ENCODE results near the gene COPS2.
"Not testable (repeated sequence)": the region's sequence is repeated elsewhere in the genome, so short reads cannot be mapped to it uniquely, and the experiment has no call there.

The COPS2 gene

GRCh38 chr15:49110158-49110944, 45.0 kb downstream of the COPS2 start:
- DNase-seq (ENCODE audit: low read depth in 2 of 2, low spot score in 1 of 2) = no peak

DNA sequence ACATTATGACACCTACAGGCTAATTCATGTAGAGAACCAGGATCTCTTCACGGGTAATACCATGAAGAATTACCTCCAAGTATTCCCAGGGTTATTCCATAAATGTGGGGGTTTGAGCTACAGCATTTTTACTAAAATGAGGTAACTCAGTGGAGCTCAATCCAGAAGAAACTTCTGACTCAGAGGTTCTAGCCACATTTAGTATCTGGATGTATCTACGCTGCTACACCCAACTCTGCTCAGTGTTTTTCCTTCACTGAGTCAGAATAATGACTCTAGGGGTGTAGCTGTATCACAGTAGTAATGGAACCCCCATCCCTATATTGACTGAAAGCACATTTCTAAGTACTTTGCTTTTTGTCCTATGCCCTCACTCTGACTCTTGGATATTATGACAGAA, 52.4 kb downstream of the COPS2 start:
- DNase-seq (ENCODE audit: low read depth in 2 of 2, low spot score in 1 of 2) = no peak

DNA sequence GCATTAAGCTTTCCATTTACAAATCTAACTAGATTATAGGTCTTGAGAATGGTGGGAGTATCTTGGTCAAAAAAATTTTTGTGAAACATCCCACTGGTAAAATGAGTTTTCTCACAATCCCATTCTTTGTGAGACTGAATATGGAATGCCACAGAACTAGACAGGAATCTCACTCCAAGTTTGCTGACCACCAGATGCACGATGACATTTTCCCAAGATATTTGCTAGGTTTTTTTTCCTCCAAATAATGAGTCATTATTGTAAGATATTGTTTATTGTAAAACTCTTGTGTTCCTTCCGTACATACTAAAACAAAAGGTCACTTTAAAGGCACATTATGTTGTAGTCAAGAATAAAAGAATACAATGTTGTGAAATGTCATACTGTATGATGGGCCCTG, 53.9 kb downstream of the COPS2 start:
- no peak for DNase-seq (ENCODE audit: low read depth in 2 of 2, low spot score in 1 of 2)

GRCh38 chr15:49096090-49096750, 59.2 kb downstream of the COPS2 start:
- no peak for DNase-seq (ENCODE audit: low read depth in 2 of 2, low spot score in 1 of 2)

DNA sequence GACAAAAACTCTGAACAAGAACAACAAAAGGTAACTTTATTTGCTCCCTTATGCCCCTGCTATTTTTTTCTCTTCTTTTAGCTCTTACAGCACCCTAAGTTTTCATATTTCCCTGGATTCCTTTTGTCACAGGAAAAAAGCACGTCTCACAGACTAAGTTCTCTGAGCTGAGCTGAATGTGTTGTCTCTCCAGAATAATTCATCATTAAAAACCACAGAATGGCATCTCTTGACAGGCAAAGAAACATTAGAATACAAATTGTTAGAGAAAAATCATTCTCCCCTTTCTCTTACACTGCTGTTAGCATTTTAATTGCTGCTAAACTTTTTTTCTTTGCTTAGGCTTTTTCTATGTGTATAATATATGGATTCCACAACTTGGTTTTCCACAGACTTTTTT, 60.5 kb downstream of the COPS2 start:
- no peak for DNase-seq (ENCODE audit: low read depth in 2 of 2, low spot score in 1 of 2)

GRCh38 chr15:49093252-49094105, 61.9 kb downstream of the COPS2 start:
- no peak for DNase-seq (ENCODE audit: low read depth in 2 of 2, low spot score in 1 of 2)

DNA sequence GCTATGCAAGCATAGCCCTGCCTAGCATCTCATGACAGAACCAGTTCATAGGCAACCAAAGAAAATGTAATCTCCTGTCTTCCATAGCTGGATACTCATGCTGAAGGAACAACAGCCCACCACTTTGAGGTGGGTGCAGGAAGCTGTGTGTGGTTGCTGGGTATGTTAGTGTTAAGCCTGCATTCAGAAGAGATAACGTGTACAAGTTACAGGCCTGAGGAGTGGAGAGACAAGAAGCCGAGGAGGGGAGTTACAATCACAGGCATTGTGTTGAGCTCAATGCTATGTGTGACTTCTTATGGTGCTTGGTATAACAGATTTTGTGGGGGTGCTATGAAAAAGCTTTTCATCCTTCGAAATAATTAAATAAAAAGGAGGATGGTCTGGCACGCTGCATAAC, 66.4 kb downstream of the COPS2 start:
- no peak for DNase-seq (ENCODE audit: low read depth in 2 of 2, low spot score in 1 of 2)

DNA sequence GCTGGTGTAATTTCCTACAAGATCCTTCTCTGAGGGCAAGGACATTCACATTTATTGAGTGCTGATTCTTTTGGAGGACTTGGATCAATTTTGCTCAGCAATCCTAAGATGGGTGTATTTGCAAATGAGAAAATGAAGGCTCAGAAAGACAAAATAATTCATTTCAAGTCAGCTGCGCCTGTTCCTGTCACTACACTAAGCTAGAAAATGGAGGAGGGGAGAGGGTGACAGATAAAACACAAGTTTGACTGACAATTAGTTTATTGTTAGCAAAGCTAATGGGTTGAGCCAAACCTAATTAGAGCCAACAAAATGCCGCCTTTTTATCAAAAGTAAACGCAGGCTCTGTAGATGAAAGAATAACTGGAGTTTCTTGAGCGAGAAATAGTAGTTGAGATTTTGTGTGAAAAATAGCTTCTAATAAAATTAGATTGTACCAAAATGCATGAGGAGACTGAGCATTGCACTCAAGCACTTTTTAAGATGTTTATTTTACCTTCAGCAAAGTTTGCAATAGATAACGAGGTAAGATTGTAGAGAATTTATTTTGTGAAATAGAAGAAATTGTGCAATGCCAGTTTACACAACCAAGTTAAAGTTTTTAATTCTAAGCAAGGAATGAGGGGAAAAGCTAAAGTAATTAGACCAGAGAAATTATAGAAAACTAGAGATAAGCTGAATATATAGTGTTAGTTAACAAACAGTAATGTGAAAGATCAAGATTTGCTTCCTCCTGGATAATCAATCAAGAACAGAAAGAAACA, 69.5 kb downstream of the COPS2 start:
- no peak for DNase-seq (ENCODE audit: low read depth in 2 of 2, low spot score in 1 of 2)

DNA sequence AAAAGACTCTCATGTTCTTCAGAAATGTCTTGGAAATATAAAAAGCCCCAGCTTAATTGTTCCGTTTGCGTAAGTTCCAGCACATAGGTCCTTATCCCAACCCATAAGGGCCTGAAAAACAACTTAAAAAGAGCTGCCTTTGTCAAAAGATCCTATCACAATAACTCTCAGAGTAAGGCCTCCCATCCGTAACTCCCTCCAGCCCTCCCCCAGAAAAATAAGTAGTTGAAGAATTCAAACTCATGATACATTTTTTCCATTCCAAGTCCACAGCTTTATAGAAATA, 71.2 kb downstream of the COPS2 start:
- no peak for DNase-seq (ENCODE audit: low read depth in 2 of 2, low spot score in 1 of 2)

GRCh38 chr15:49083401-49084284, 71.8 kb downstream of the COPS2 start:
- DNase-seq (ENCODE audit: low read depth in 2 of 2, low spot score in 1 of 2) = no peak

DNA sequence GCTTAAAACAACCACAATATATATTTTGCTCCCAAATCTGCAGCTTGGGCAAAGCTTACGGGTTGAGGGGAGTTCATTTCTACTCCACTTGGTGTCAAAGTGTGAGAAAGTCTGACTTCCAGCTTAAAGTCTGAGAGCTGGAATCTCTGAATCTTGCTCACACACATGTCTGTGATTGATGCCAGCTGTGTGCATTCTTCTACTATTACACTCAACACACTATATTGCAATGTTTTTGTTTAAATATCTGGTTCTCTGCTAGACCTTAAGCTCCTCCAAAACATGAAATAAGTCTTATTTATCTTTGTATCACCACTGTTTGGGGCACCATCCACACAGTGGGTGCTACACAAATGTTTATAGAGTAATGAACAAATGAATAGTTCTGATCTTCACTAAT, 72.4 kb downstream of the COPS2 start:
- no peak for DNase-seq (ENCODE audit: low read depth in 2 of 2, low spot score in 1 of 2)

GRCh38 chr15:49079340-49080039, 75.9 kb downstream of the COPS2 start:
- no peak for DNase-seq (ENCODE audit: low read depth in 2 of 2, low spot score in 1 of 2)

DNA sequence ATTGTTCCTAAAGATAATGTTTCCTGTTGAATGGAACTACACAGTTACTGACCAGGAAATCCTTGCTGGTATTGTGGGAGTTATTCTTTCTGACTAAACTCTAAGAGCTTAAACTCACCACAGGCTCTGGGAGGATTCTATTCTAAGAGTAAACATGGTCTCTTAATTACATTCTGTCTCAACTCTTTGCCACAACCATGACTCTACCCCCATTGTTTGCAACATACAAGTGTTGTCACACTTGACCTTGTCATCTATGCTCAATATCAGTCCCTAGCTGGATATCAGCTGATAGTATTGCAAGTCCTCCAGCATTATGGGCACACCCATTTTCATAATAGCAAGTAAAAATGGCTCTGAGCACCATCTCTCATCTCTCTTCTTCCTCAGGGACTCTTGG, 79.5 kb downstream of the COPS2 start:
- DNase-seq (ENCODE audit: low read depth in 2 of 2, low spot score in 1 of 2) = no peak

DNA sequence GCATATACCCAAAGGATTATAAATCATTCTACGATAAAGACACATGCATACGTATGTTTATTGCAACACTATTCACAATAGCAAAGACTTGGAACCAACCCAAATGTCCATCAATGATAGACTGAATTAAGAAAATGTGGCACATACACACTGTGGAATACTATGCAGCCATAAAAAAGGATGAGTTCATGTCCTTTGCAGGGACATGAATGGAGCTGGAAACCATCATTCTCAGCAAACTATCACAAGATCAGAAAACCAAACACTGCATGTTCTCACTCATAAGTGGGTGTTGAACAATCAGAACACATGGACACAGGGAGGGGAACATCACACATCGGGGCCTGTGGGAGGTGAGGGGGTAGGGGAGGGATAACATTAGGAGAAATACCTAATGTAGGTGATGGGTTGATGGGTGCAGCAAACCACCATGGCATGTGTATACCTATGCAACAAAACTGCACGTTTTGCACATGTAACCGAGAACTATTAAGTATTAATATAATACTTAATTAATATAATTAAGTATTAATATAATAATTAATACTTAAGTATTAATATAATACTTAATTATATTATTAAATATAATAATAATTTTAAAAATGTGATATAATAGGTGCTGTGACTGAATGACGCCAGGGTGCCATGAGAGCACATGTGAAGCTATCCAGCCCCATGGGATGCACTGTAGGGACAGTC, 80.7 kb downstream of the COPS2 start:
- not testable (repeated sequence) for DNase-seq (ENCODE audit: low read depth in 2 of 2, low spot score in 1 of 2)
